ENCODE measurements around the gene SPATA20.

SPATA20 gene

DNA sequence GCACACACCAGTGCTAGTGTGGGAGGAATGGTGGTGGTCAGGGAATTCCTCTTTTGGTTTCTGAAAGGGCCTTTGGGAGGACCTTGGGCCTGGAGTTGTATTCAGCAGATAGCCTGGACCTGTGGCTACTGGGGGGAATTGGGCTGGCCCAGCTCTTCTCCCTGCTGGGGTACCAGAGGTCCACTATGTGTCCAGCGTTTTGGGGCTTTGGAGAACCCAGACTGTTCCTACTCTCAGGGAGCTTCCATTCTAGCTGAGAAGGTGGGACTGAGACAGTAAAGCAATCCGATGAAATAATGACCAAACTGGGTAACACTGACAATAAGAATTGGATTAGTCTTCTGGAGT, 12.0 kb upstream of the SPATA20 start:
- no peak overlapping the region for H3K4me2 ChIP-seq (ENCODE audit: low read depth, low read length)
- H3F3A ChIP-seq (ENCODE audit: insufficient read depth, low read length) = no peaks in the 10 kb centered on the region
- H3K79me2 ChIP-seq (ENCODE audit: low read length) = no peaks in the 10 kb centered on the region
- H3K9me2 ChIP-seq (replicated peaks; ENCODE audit: insufficient read depth, low read length) = no peaks in the 10 kb centered on the region
- no peak overlapping the region for H3K4me3 ChIP-seq (ENCODE audit: low read length)
- H3K27ac ChIP-seq (ENCODE audit: low read length) = no peak overlapping the region
- H3K9ac ChIP-seq (ENCODE audit: low read length) = no peak overlapping the region
- H3K27me3 ChIP-seq (replicated peaks; ENCODE audit: insufficient read depth, low read length) = peaks cover 74% of the 10 kb centered on the region
- H2AFZ ChIP-seq (ENCODE audit: low read length) = no peak overlapping the region
- H3K9me3 ChIP-seq (replicated peaks; ENCODE audit: insufficient read depth, low read length) = no peaks in the 10 kb centered on the region
- H4K20me1 ChIP-seq (ENCODE audit: insufficient read depth, low read length) = no peaks in the 10 kb centered on the region
- H3K36me3 ChIP-seq (replicated peaks; ENCODE audit: insufficient read depth, low read length) = no peaks in the 10 kb centered on the region
- H3K4me1 ChIP-seq (ENCODE audit: low read length) = peaks cover 5% of the 10 kb centered on the region; the same call in 1 of the 2 replicates
- TF ChIP-seq, protein P1, sequence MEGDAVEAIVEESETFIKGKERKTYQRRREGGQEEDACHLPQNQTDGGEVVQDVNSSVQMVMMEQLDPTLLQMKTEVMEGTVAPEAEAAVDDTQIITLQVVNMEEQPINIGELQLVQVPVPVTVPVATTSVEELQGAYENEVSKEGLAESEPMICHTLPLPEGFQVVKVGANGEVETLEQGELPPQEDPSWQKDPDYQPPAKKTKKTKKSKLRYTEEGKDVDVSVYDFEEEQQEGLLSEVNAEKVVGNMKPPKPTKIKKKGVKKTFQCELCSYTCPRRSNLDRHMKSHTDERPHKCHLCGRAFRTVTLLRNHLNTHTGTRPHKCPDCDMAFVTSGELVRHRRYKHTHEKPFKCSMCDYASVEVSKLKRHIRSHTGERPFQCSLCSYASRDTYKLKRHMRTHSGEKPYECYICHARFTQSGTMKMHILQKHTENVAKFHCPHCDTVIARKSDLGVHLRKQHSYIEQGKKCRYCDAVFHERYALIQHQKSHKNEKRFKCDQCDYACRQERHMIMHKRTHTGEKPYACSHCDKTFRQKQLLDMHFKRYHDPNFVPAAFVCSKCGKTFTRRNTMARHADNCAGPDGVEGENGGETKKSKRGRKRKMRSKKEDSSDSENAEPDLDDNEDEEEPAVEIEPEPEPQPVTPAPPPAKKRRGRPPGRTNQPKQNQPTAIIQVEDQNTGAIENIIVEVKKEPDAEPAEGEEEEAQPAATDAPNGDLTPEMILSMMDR (IDR thresholded peaks at IDR 0.05; ENCODE audit: low read length) = no peak
- no peak for TF ChIP-seq EZH2 (optimal IDR thresholded peaks at IDR 0.05; ENCODE audit: low read depth, low read length)
- TF ChIP-seq EZH2phosphoT487 (IDR thresholded peaks at IDR 0.05; ENCODE audit: low read length) = no peak
- no peak for DNase-seq

DNA sequence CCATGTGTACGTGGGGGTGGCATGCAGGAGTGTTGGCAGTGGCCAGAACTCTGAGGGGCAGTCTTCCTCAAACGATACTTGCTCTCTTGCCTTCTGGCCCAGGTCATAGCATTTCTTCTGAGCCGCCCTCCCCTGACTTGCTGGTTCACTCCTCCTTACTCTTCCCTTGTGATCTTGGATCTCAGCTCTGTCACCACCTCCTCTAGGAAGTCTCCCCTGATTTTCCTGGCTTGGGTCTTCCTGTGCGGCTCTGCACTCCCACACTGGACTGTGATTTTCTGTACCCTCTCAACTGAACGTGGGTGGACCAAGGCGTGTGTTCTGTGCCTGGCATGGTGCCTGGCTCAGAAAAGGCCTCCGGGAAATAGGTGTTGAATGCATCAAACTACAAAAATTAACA, 11.6 kb upstream of the SPATA20 start:
- Histone ChIP-seq H2AFZ (ENCODE audit: low read length) (no peak overlapping the region), H3K9ac (ENCODE audit: low read length) (no peak overlapping the region), H3K9me3 (replicated peaks; ENCODE audit: insufficient read depth, low read length) (no peaks in the 10 kb centered on the region), H3K4me3 (ENCODE audit: low read length) (no peak overlapping the region), H3K27me3 (replicated peaks; ENCODE audit: insufficient read depth, low read length) (peaks cover 74% of the 10 kb centered on the region), H4K20me1 (ENCODE audit: insufficient read depth, low read length) (no peaks in the 10 kb centered on the region), H3K27ac (ENCODE audit: low read length) (no peak overlapping the region), H3K4me2 (ENCODE audit: low read depth, low read length) (no peak overlapping the region), H3K79me2 (ENCODE audit: low read length) (no peaks in the 10 kb centered on the region), H3K9me2 (replicated peaks; ENCODE audit: insufficient read depth, low read length) (no peaks in the 10 kb centered on the region), H3K4me1 (ENCODE audit: low read length) (peaks cover 5% of the 10 kb centered on the region; the same call in 1 of the 2 replicates), H3F3A (ENCODE audit: insufficient read depth, low read length) (no peaks in the 10 kb centered on the region), H3K36me3 (replicated peaks; ENCODE audit: insufficient read depth, low read length) (no peaks in the 10 kb centered on the region)
- TF ChIP-seq EZH2phosphoT487 (IDR thresholded peaks at IDR 0.05; ENCODE audit: low read length) = no peak
- no peak for TF ChIP-seq EZH2 (optimal IDR thresholded peaks at IDR 0.05; ENCODE audit: low read depth, low read length)
- TF ChIP-seq, protein P1 (IDR thresholded peaks at IDR 0.05; ENCODE audit: low read length) = no peak
- DNase-seq = no peak

DNA sequence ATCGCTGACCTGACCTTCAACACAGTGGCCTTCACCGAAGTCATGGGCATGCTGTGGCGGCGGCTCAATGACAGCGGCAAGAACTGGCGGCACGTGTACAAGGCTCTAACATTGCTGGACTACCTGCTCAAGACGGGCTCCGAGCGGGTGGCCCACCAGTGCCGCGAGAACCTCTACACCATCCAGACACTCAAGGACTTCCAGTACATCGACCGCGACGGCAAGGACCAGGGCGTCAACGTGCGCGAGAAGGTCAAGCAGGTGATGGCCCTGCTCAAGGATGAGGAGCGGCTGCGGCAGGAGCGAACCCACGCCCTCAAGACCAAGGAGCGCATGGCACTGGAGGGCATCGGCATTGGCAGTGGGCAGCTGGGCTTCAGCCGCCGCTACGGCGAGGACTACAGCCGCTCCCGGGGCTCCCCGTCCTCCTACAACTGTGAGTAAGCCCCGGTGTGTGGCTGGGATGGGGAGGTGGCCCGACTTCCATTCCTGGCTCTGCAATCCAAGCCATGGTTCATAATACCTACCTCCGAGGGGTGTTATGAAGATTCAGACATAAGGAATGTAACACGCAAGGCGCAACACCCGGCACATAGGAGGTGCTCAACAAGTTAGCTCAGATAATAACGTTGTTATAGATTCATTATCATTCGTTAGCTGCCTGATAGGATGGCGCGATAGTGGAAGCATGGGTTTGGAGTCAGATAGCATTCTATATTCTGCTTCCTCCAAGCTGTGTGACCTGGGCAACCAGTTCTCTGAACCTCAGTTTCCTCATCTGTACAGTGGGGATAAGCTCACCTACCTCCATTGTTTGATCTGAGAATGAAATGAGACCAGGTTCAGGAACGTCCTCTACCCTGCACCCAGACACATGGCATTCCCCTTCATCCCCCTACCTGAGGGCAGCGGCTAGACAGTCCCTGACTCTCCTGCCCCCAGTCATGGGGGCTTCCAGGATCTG, 10.0 kb upstream of the SPATA20 start:
- Histone ChIP-seq H3K79me2 (ENCODE audit: low read length) (no peaks in the 10 kb centered on the region), H3K27ac (ENCODE audit: low read length) (no peak overlapping the region), H3K9ac (ENCODE audit: low read length) (no peak overlapping the region), H3F3A (ENCODE audit: insufficient read depth, low read length) (no peaks in the 10 kb centered on the region), H3K27me3 (replicated peaks; ENCODE audit: insufficient read depth, low read length) (peaks cover 64% of the 10 kb centered on the region), H4K20me1 (ENCODE audit: insufficient read depth, low read length) (no peaks in the 10 kb centered on the region), H3K9me3 (replicated peaks; ENCODE audit: insufficient read depth, low read length) (no peaks in the 10 kb centered on the region), H3K9me2 (replicated peaks; ENCODE audit: insufficient read depth, low read length) (no peaks in the 10 kb centered on the region), H2AFZ (ENCODE audit: low read length) (no peak overlapping the region), H3K4me3 (ENCODE audit: low read length) (no peak overlapping the region), H3K36me3 (replicated peaks; ENCODE audit: insufficient read depth, low read length) (no peaks in the 10 kb centered on the region), H3K4me2 (ENCODE audit: low read depth, low read length) (no peak overlapping the region), H3K4me1 (ENCODE audit: low read length) (peaks cover 5% of the 10 kb centered on the region; the same call in 1 of the 2 replicates)
- TF ChIP-seq EZH2phosphoT487 (IDR thresholded peaks at IDR 0.05; ENCODE audit: low read length) (no peak), EZH2 (optimal IDR thresholded peaks at IDR 0.05; ENCODE audit: low read depth, low read length) (no peak)
- TF ChIP-seq, protein P1 (IDR thresholded peaks at IDR 0.05; ENCODE audit: low read length) = no peak
- no peak for DNase-seq

All from MM.1S (cell line).